Omental fat pad (tissue), 4 donors: Measurements from ENCODE around the gene TMA16. TPM values are rescaled to one million over a fixed set of nuclear protein-coding genes. Genes with fewer than 3 reads are reported as not detected.

Experiments used
- ATAC-seq: fragments of 150-250 bp; one replicate; pipeline ENCODE4 v1.9.1; 2016; ENCODE audit warnings: mild to moderate bottlenecking, moderate library complexity; ENCODE audit not compliant: low FRiP score
- DNase-seq: peaks from one replicate; pipeline ENCODE4 v3.0.0-alpha.2; 2019; ENCODE audit warnings: low spot score
- CTCF ChIP-seq, 3 donors: fragments of 450-650 bp; IDR thresholded peaks; one replicate each; pipeline ENCODE4 v1.5.1; 2016 to 2017; ENCODE audit warnings: antibody characterized with exemption in 3 of 3, mild to moderate bottlenecking in 3 of 3, moderate library complexity in 2 of 3
- total RNA-seq, 4 donors: library from RNA; depleted of rRNA; stranded (reverse); fragments of >200 nt; gene quantifications; one replicate each; pipeline ENCODE4 v1.1.0, GENCODE V29; 2016

TMA16 gene
- total RNA-seq, 4 donors from 2014 or later, result 14.7 to 30.8 (median 26.6) TPM

- ATAC-seq (no peak), DNase-seq (no peak)
- no peak for TF ChIP-seq CTCF (IDR thresholded peaks at IDR 0.05)
Observed at GRCh38 chr4:163473130-163473529, 21.4 kb upstream of the TMA16 start.

- DNase-seq (no peak), ATAC-seq (no peak)
- TF ChIP-seq CTCF (IDR thresholded peaks at IDR 0.05), result no peak
Observed at GRCh38 chr4:163473576-163473975, 20.9 kb upstream of the TMA16 start, which contains the start of gene TKTL2. Gene TKTL2, minus strand, starts transcription at chr4:163473754. Its CDS starts 20 bp downstream, at chr4:163473734.

GRCh38 chr4:163474027-163474426 is 20.5 kb upstream of the TMA16 start:
- no peak for TF ChIP-seq CTCF (IDR thresholded peaks at IDR 0.05)
- no peak for DNase-seq
- no peak for ATAC-seq

- DNase-seq (no peak), ATAC-seq (peak; percentile 72)
- TF ChIP-seq CTCF (IDR thresholded peaks at IDR 0.05), result no peak
Observed at GRCh38 chr4:163476761-163477438, 17.6 kb upstream of the TMA16 start.

GRCh38 chr4:163482190-163482589 is 12.3 kb upstream of the TMA16 start:
- DNase-seq (no peak), ATAC-seq (no peak)
- no peak for TF ChIP-seq CTCF (IDR thresholded peaks at IDR 0.05)

- DNase-seq (peak; percentile 36), ATAC-seq (no peak)
- TF ChIP-seq CTCF (IDR thresholded peaks at IDR 0.05), result no peak
Observed at GRCh38 chr4:163484906-163485305, 9.6 kb upstream of the TMA16 start.

- no peak for TF ChIP-seq CTCF (IDR thresholded peaks at IDR 0.05)
- DNase-seq (no peak), ATAC-seq (no peak)
Observed at GRCh38 chr4:163485589-163485988, 8.9 kb upstream of the TMA16 start.
